GM12878 (cell line): ENCODE measurements around the gene ELL. TPM values are rescaled to one million over a fixed set of nuclear protein-coding genes. Genes with fewer than 3 reads are reported as not detected.

ENCODE experiments used
- ATAC-seq: fragments of 200-7000 bp; cut with Tn5 transposase; 3 replicates; pipeline ENCODE4 v1.9.1; 2020; ENCODE audit warnings: mild to moderate bottlenecking, moderate library complexity
- BruUV-seq: library from RNA; stranded (reverse); fragments of 400-500 nt; replicated peaks from 2 replicates; lab custom pipeline; 2021; lab: Mats Ljungman, UMichigan
- CTCF ChIA-PET: fragments of 300-600 bp; sonication (Branson Sonifier 250); formaldehyde crosslinking; extraction: SDS; loops from one replicate; lab custom pipeline; 2021; ENCODE audit warnings: inconsistent platforms; lab: Yijun Ruan, JAX
- POLR2A ChIA-PET: fragments of 350-600 bp; formaldehyde crosslinking; extraction: SDS; loops from one replicate; lab custom pipeline; 2021; ENCODE audit warnings: inconsistent platforms; lab: Charles Lee
- RAD21 ChIA-PET: fragments of 300-600 bp; sonication (Branson Sonifier 250); formaldehyde crosslinking; loops from one replicate; lab custom pipeline; 2023; ENCODE audit warnings: antibody characterized with exemption; ENCODE audit not compliant: unreplicated experiment; lab: Charles Lee
- SMC1A ChIA-PET: fragments of 300-600 bp; sonication (Branson Sonifier 250); formaldehyde crosslinking; loops from one replicate; lab custom pipeline; 2023; ENCODE audit not compliant: unreplicated experiment, uncharacterized antibody; lab: Charles Lee
- DNase-seq: peaks from one replicate; pipeline ENCODE4 v3.0.0-alpha.2; 2011; ENCODE audit warnings: low read depth, low spot score
- FAIRE-seq: peaks from 3 replicates; lab custom pipeline; 2011; peaks lifted over from hg19 to GRCh38; lab: Jason Lieb, UNC
- H2AFZ ChIP-seq: 2 replicates; pipeline ENCODE4 v1.6.0; 2011; ENCODE audit warnings: low read depth, low read length, control low read depth; ENCODE audit not compliant: control insufficient read depth
- H3K27ac ChIP-seq: 2 replicates; pipeline ENCODE4 v1.5.1; 2011; ENCODE audit warnings: control low read depth; ENCODE audit not compliant: control insufficient read depth, insufficient read depth
- H3K27me3 ChIP-seq, 2 experiments: replicated peaks in 1 of 2; 2 replicates each; pipeline versions ENCODE4 v1.6.0 to v1.6.1; 2011; ENCODE audit warnings: low read length in 1 of 2; ENCODE audit not compliant: control insufficient read depth in 2 of 2, insufficient read depth in 2 of 2
- H3K36me3 ChIP-seq, 2 experiments: 2 replicates each; pipeline ENCODE4 v1.5.1; 2011; ENCODE audit warnings: low read length in 1 of 2; ENCODE audit not compliant: control insufficient read depth in 2 of 2, insufficient read depth in 2 of 2
- H3K4me1 ChIP-seq: 2 replicates; pipeline ENCODE4 v1.6.1; 2011; ENCODE audit warnings: mild to moderate bottlenecking, low read length, moderate library complexity, mixed read lengths; ENCODE audit not compliant: control insufficient read depth, insufficient read depth
- H3K4me2 ChIP-seq: 2 replicates; pipeline ENCODE4 v1.6.0; 2011; ENCODE audit warnings: control low read depth; ENCODE audit not compliant: control insufficient read depth, insufficient read depth
- H3K4me3 ChIP-seq: fragments of 200-600 bp; sonication (generic); 2 replicates; pipeline ENCODE4 v1.5.1; 2016
- H3K79me2 ChIP-seq: 2 replicates; pipeline ENCODE4 v1.6.0; 2011; ENCODE audit warnings: low read length; ENCODE audit not compliant: control insufficient read depth, insufficient read depth
- H3K9ac ChIP-seq: 2 replicates; pipeline ENCODE4 v1.8.0; 2011; ENCODE audit warnings: low read length, control low read depth, mixed read lengths; ENCODE audit not compliant: control insufficient read depth, insufficient read depth
- H3K9me3 ChIP-seq: replicated peaks from 3 replicates; pipeline ENCODE4 v1.5.1; 2011; ENCODE audit warnings: mild to moderate bottlenecking, low read length; ENCODE audit not compliant: control insufficient read depth, insufficient read depth
- H4K20me1 ChIP-seq: 2 replicates; pipeline ENCODE4 v1.6.0; 2011; ENCODE audit not compliant: control insufficient read depth, insufficient read depth
- ATF7 ChIP-seq: fragments of 450-650 bp; IDR thresholded peaks from 2 replicates; pipeline ENCODE4 v1.6.1; 2016; ENCODE audit warnings: low read depth, mild to moderate bottlenecking
- BHLHE40 ChIP-seq, 2 experiments: fragments of 450-650 bp in 1 of 2; IDR thresholded peaks; 2 replicates each; pipeline ENCODE4 v1.6.1; 2011 to 2017; ENCODE audit warnings: low read depth in 2 of 2, borderline replicate concordance in 1 of 2, improper control_type of control experiment in 1 of 2, low read length in 1 of 2, mild to moderate bottlenecking in 1 of 2
- E4F1 ChIP-seq: fragments of 450-650 bp; IDR thresholded peaks from 2 replicates; pipeline ENCODE4 v1.6.1; 2018; ENCODE audit warnings: borderline replicate concordance, mild to moderate bottlenecking; ENCODE audit not compliant: partially characterized antibody
- EZH2 ChIP-seq: IDR thresholded peaks from 2 replicates; pipeline ENCODE4 v1.6.1; 2012; ENCODE audit warnings: low read depth, mild to moderate bottlenecking, control low read depth, inconsistent platforms, low read length, borderline replicate concordance; ENCODE audit not compliant: control insufficient read depth
- HDAC6 ChIP-seq: fragments of 200-600 bp; sonication (generic); IDR thresholded peaks from one replicate; pipeline ENCODE4 v1.8.0; 2017; ENCODE audit warnings: antibody characterized with exemption; ENCODE audit not compliant: unreplicated experiment
- IRF4 ChIP-seq: IDR thresholded peaks from 2 replicates; pipeline ENCODE4 v1.6.1; 2011; ENCODE audit warnings: low read depth, low read length
- LARP7 ChIP-seq: fragments of 450-650 bp; IDR thresholded peaks from 2 replicates; pipeline ENCODE4 v1.6.1; 2017; ENCODE audit warnings: mild to moderate bottlenecking
- NBN ChIP-seq: fragments of 450-650 bp; IDR thresholded peaks from 2 replicates; pipeline ENCODE4 v1.6.1; 2016
- PAX5 ChIP-seq: IDR thresholded peaks from 2 replicates; pipeline ENCODE4 v1.6.1; 2011; ENCODE audit warnings: low read depth, low read length, borderline replicate concordance
- RAD21 ChIP-seq: IDR thresholded peaks from 2 replicates; pipeline ENCODE4 v1.6.1; 2011; ENCODE audit warnings: mild to moderate bottlenecking, low read depth, low read length, moderate library complexity; ENCODE audit not compliant: insufficient read depth
- RELA ChIP-seq: fragments of 450-650 bp; IDR thresholded peaks from 2 replicates; pipeline ENCODE4 v1.8.0; 2014; ENCODE audit warnings: borderline replicate concordance; ENCODE audit not compliant: partially characterized antibody
- SMC3 ChIP-seq: IDR thresholded peaks from 2 replicates; pipeline ENCODE4 v1.6.1; 2011; ENCODE audit warnings: low read length, improper control_type of control experiment, borderline replicate concordance
- WGBS: methylation state at CpG from one replicate; pipeline ENCODE4 v1.1.6; 2016; ENCODE audit warnings: low lambda C conversion rate; ENCODE audit not compliant: insufficient replicate concordance, insufficient coverage; ENCODE audit errors: missing lambda C conversion rate; 5-methylcytosine and 5-hydroxymethylcytosine counted together
- in situ Hi-C: fragments of 300-500 bp; cut with MboI; formaldehyde crosslinking; loops from 9 replicates; pipeline ENCODE4 v1.14.3; 2018; ENCODE audit warnings: mixed read lengths
- intact Hi-C: fragments of 100-400 bp; cut with micrococcal nuclease; formaldehyde crosslinking; loops from one replicate; pipeline ENCODE4 v1.14.2; 2022; ENCODE audit not compliant: unreplicated experiment
- polyA plus RNA-seq, 11 experiments: library from polyadenylated mRNA; depleted of rRNA in 4 of 11; unstranded in 6 of 11; stranded (reverse) in 5 of 11; fragments of >200 nt; fragmentation: Nextera tagmentation in 4 of 11; fragmentation: Illumina TruSeq in 1 of 11; extraction: Ambion mirVana in 4 of 11; extraction: Trizol in 1 of 11; gene quantifications; 1 replicate in 1 of 11; 2 replicates in 10 of 11; pipeline versions ENCODE4 v1.2.1 to v1.2.3, GENCODE V29; 2011 to 2016; ENCODE audit warnings: inconsistent platforms in 2 of 11, missing spikeins in 2 of 11, low read depth in 1 of 11
- total RNA-seq, 4 experiments: library from RNA; depleted of rRNA in 3 of 4; stranded (reverse); fragments of >200 nt in 3 of 4; fragmentation: Illumina TruSeq in 1 of 4; extraction: Trizol in 1 of 4; gene quantifications; 2 replicates each; pipeline versions ENCODE4 v1.2.1 to v1.2.3, GENCODE V29; 2013 to 2021
- TF ChIP-seq, protein P1 (sequence below): IDR thresholded peaks from 2 replicates; pipeline ENCODE4 v1.6.1; 2012; ENCODE audit warnings: low read depth, low read length, improper control_type of control experiment
- TF ChIP-seq, protein P2 (sequence below): IDR thresholded peaks from 2 replicates; pipeline ENCODE4 v1.6.1; 2012; ENCODE audit warnings: low read depth, low read length, improper control_type of control experiment
- TF ChIP-seq, protein P3 (sequence below): IDR thresholded peaks from 2 replicates; pipeline ENCODE4 v1.6.1; 2012; ENCODE audit warnings: improper control_type of control experiment, low read depth, low read length; ENCODE audit not compliant: insufficient replicate concordance

ELL gene
- total and polyA plus RNA-seq, 10 of the 15 experiments (the other 5 are each of a cell fraction or from before 2014, with no cell fraction given) = 0.91 to 25.0 (median 9.1) TPM

DNA sequence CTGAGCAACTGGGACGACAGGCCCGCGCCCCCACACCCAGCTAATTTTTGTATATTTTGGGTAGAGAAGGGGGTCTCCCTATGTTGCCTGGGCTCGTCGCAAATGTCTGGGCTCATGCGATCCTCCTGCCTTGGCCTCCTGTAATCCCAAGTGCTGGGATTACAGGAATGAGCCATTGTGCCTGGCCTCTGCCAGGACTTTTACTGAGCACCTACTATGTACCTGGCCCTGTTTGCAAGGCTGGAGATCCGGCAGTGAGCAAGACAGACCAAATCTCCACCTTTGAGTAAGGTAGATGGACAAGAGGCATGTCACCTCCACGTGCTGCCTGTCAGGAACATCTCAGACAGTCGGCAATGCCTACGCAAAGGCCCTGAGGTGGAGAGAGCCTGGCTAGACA is 14.6 kb upstream of the ELL start:
- intact Hi-C loops (no loop called here), in situ Hi-C loops (no loop called here)
- Histone ChIP-seq H4K20me1 (no peaks in the 10 kb centered on the region), H3K9me3 (no peaks in the 10 kb centered on the region), H3K36me3 (peaks cover 8 to 35% of the 10 kb centered on the region in 2 experiments; a peak in 3 of 4 replicates), H3K9ac (no peak overlapping the region), H3K4me2 (no peak overlapping the region), H3K79me2 (peaks cover 1% of the 10 kb centered on the region), H3K4me3 (no peak overlapping the region), H3K27ac (no peak overlapping the region), H3K27me3 (no peaks in the 10 kb centered on the region), H3K4me1 (no peaks in the 10 kb centered on the region), H2AFZ (no peak overlapping the region)
- CTCF ChIA-PET = no interaction called here
- BruUV-seq = no TSS peak
- ATAC-seq (no peak), DNase-seq (no peak), FAIRE-seq (no peak)
- RAD21 ChIA-PET = no interaction called here
- POLR2A ChIA-PET = no interaction called here
- SMC1A ChIA-PET = no interaction called here
- 95% methylated on average over 10 of the region's 10 CpGs for WGBS
- no peak for TF ChIP-seq RAD21
- no peak for TF ChIP-seq PAX5
- no peak for TF ChIP-seq EZH2
- TF ChIP-seq, protein P1, sequence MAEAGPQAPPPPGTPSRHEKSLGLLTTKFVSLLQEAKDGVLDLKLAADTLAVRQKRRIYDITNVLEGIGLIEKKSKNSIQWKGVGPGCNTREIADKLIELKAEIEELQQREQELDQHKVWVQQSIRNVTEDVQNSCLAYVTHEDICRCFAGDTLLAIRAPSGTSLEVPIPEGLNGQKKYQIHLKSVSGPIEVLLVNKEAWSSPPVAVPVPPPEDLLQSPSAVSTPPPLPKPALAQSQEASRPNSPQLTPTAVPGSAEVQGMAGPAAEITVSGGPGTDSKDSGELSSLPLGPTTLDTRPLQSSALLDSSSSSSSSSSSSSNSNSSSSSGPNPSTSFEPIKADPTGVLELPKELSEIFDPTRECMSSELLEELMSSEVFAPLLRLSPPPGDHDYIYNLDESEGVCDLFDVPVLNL = no peak
- TF ChIP-seq ATF7 = no peak
- TF ChIP-seq BHLHE40 (IDR thresholded peaks at IDR 0.05; ENCODE audit: borderline replicate concordance in 1 of 2, low read depth in 2 of 2, low read length in 1 of 2) = no peak
- no peak for TF ChIP-seq E4F1
- TF ChIP-seq RELA = no peak
- TF ChIP-seq IRF4 = no peak
- no peak for TF ChIP-seq NBN
- TF ChIP-seq, protein P2, sequence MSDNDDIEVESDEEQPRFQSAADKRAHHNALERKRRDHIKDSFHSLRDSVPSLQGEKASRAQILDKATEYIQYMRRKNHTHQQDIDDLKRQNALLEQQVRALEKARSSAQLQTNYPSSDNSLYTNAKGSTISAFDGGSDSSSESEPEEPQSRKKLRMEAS = no peak
- TF ChIP-seq LARP7 = no peak
- no peak for TF ChIP-seq HDAC6
- TF ChIP-seq, protein P3, sequence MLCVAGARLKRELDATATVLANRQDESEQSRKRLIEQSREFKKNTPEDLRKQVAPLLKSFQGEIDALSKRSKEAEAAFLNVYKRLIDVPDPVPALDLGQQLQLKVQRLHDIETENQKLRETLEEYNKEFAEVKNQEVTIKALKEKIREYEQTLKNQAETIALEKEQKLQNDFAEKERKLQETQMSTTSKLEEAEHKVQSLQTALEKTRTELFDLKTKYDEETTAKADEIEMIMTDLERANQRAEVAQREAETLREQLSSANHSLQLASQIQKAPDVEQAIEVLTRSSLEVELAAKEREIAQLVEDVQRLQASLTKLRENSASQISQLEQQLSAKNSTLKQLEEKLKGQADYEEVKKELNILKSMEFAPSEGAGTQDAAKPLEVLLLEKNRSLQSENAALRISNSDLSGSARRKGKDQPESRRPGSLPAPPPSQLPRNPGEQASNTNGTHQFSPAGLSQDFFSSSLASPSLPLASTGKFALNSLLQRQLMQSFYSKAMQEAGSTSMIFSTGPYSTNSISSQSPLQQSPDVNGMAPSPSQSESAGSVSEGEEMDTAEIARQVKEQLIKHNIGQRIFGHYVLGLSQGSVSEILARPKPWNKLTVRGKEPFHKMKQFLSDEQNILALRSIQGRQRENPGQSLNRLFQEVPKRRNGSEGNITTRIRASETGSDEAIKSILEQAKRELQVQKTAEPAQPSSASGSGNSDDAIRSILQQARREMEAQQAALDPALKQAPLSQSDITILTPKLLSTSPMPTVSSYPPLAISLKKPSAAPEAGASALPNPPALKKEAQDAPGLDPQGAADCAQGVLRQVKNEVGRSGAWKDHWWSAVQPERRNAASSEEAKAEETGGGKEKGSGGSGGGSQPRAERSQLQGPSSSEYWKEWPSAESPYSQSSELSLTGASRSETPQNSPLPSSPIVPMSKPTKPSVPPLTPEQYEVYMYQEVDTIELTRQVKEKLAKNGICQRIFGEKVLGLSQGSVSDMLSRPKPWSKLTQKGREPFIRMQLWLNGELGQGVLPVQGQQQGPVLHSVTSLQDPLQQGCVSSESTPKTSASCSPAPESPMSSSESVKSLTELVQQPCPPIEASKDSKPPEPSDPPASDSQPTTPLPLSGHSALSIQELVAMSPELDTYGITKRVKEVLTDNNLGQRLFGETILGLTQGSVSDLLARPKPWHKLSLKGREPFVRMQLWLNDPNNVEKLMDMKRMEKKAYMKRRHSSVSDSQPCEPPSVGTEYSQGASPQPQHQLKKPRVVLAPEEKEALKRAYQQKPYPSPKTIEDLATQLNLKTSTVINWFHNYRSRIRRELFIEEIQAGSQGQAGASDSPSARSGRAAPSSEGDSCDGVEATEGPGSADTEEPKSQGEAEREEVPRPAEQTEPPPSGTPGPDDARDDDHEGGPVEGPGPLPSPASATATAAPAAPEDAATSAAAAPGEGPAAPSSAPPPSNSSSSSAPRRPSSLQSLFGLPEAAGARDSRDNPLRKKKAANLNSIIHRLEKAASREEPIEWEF = no peak
- TF ChIP-seq SMC3 = no peak
